HG03442 (cell line): Measurements from ENCODE around the gene PQBP1.

Experiments
- ATAC-seq: cut with Tn5 transposase; IDR thresholded peaks from one replicate; pipeline ENCODE4 v1.9.1; 2021; ENCODE audit warnings: mild to moderate bottlenecking, moderate library complexity; ENCODE audit not compliant: unreplicated experiment

Gene PQBP1

GRCh38 chrX:48920718-48921104 lies 23.0 kb downstream of the PQBP1 start:
- ATAC-seq = no peak

- ATAC-seq = no peak
Measured at GRCh38 chrX:48923771-48924170, 26.0 kb downstream of the PQBP1 start.

- ATAC-seq = no peak
Measured at GRCh38 chrX:48924270-48924669, 26.5 kb downstream of the PQBP1 start.

- no peak for ATAC-seq
Measured at GRCh38 chrX:48927123-48927522, 29.4 kb downstream of the PQBP1 start.

GRCh38 chrX:48927736-48928382 lies 30.1 kb downstream of the PQBP1 start:
- no peak for ATAC-seq

- ATAC-seq = no peak
Measured at GRCh38 chrX:48933757-48934156, 36.0 kb downstream of the PQBP1 start.

GRCh38 chrX:48934581-48935300 lies 37.0 kb downstream of the PQBP1 start:
- no peak for ATAC-seq

- no peak for ATAC-seq
Measured at GRCh38 chrX:48935301-48935670, 37.6 kb downstream of the PQBP1 start.

GRCh38 chrX:48936429-48937053 lies 38.8 kb downstream of the PQBP1 start:
- no peak for ATAC-seq

GRCh38 chrX:48937054-48937907 lies 39.6 kb downstream of the PQBP1 start:
- peak; percentile 60 for ATAC-seq

GRCh38 chrX:48938721-48939425 lies 41.1 kb downstream of the PQBP1 start:
- ATAC-seq = peak; percentile 44

- ATAC-seq = no peak
Measured at GRCh38 chrX:48939524-48940228, 41.9 kb downstream of the PQBP1 start.

GRCh38 chrX:48940404-48940955 lies 42.8 kb downstream of the PQBP1 start:
- ATAC-seq = no peak

GRCh38 chrX:48942895-48943294 lies 45.2 kb downstream of the PQBP1 start:
- ATAC-seq = no peak

- ATAC-seq = no peak
Measured at GRCh38 chrX:48945517-48946348, 48.0 kb downstream of the PQBP1 start.

GRCh38 chrX:48948589-48948988 lies 50.9 kb downstream of the PQBP1 start:
- ATAC-seq = no peak
